ENCODE measurements around the gene MAN2A1. TPM values are rescaled to one million over a fixed set of nuclear protein-coding genes. Genes with fewer than 3 reads are reported as not detected.

Gene MAN2A1
- total and polyA plus RNA-seq, 7 experiments from 2014 or later = 24.9 to 107 (median 56.4) TPM

- no peaks in the 10 kb centered on the region for H3K4me1 ChIP-seq (ENCODE audit: control insufficient read depth in 2 of 2, insufficient read depth in 2 of 2, low read length in 2 of 2)
- H3K4me3 ChIP-seq (ENCODE audit: low read length) = no peak overlapping the region
- H3K36me3 ChIP-seq (ENCODE audit: control insufficient read depth in 2 of 3, insufficient read depth in 3 of 3, low read length in 3 of 3) = peaks cover 5 to 32% (median 8%) of the 10 kb centered on the region in 3 experiments
- ATAC-seq = no peak
- no peak overlapping the region for H3K27ac ChIP-seq (ENCODE audit: low read depth, low read length)
- CTCF ChIA-PET = no interaction called here
- Mint-ChIP-seq H3K4me3 (no peak overlapping the region), H3K36me3 (peaks cover 16 to 73% (median 59%) of the 10 kb centered on the region in 5 donors), H3K27me3 (no peaks in the 10 kb centered on the region), H3K9me3 (peaks cover 0 to 4% (median 0%) of the 10 kb centered on the region in 11 donors), H3K4me1 (peaks cover 0 to 40% (median 26%) of the 10 kb centered on the region in 7 donors), H3K27ac (peak overlapping the region in 2 of 9 donors; percentile 19 to 48)
- intact Hi-C loops (cut with micrococcal nuclease) = no loop called here
- H3K9me3 ChIP-seq (ENCODE audit: control insufficient read depth in 2 of 3, low read length in 3 of 3) = no peaks in the 10 kb centered on the region
- POLR2A ChIA-PET = interaction anchor here (0.6 to 1.4 kb wide), 3 partner anchors 10 to 81 kb away, joined by 3 to 5 read pairs (median 4); no protein-coding TSS in a partner anchor
- H3K27me3 ChIP-seq (ENCODE audit: control insufficient read depth in 2 of 2, insufficient read depth in 2 of 2, low read length in 2 of 2) = no peaks in the 10 kb centered on the region
- no peak for DNase-seq
Observed at GRCh38 chr5:109769597-109770291, 80.0 kb downstream of the MAN2A1 start.

DNA sequence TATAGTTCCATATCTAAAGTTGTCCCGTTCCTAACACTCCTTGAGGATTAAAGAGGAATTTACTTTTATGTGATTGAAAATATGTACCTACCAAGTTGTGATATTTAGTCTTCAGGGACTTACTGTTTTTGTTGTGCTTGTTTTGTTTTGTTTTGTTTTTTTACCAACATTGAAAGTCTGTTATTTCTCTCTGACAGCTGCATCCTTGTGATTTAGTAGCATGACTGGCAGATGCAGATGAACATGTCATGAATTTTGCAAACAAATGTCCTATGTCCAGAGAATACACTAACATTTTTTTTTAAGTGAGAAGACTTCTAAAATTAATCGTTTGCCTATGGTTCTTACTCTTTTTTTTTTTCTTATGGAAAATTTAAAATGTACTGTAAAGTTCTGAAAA, 85.4 kb downstream of the MAN2A1 start:
- Mint-ChIP-seq H3K27ac (peak overlapping the region in 1 of 9 donors; percentile 9), H3K4me3 (no peak overlapping the region), H3K36me3 (peaks cover 8 to 60% (median 59%) of the 10 kb centered on the region in 5 donors), H3K9me3 (no peaks in the 10 kb centered on the region), H3K4me1 (peaks cover 0 to 46% (median 20%) of the 10 kb centered on the region in 7 donors), H3K27me3 (no peaks in the 10 kb centered on the region)
- H3K9me3 ChIP-seq (ENCODE audit: control insufficient read depth in 2 of 3, low read length in 3 of 3) = no peaks in the 10 kb centered on the region
- intact Hi-C loops (cut with micrococcal nuclease) = loop anchor here in 1 of 2 donors (2.0 kb wide), 1 partner anchor 14 kb away; no protein-coding TSS in a partner anchor
- H3K4me3 ChIP-seq (ENCODE audit: low read length) = no peak overlapping the region
- POLR2A ChIA-PET = interaction anchor here (0.7 kb wide), 1 partner anchor 82 kb away, joined by 3 read pairs; no protein-coding TSS in a partner anchor
- CTCF ChIA-PET = no interaction called here
- H3K4me1 ChIP-seq (ENCODE audit: control insufficient read depth in 2 of 2, insufficient read depth in 2 of 2, low read length in 2 of 2) = no peaks in the 10 kb centered on the region
- no peaks in the 10 kb centered on the region for H3K27me3 ChIP-seq (ENCODE audit: control insufficient read depth in 2 of 2, insufficient read depth in 2 of 2, low read length in 2 of 2)
- DNase-seq = no peak
- H3K27ac ChIP-seq (ENCODE audit: low read depth, low read length) = no peak overlapping the region
- peaks cover 0 to 14% (median 6%) of the 10 kb centered on the region in 3 experiments for H3K36me3 ChIP-seq (ENCODE audit: control insufficient read depth in 2 of 3, insufficient read depth in 3 of 3, low read length in 3 of 3)
- ATAC-seq = no peak

- no peak overlapping the region for H3K27ac Mint-ChIP-seq
- DNase-seq (no peak), ATAC-seq (no peak)
- Histone ChIP-seq H3K4me1 (ENCODE audit: control insufficient read depth in 2 of 2, insufficient read depth in 2 of 2, low read length in 2 of 2) (no peaks in the 10 kb centered on the region), H3K27me3 (ENCODE audit: control insufficient read depth in 2 of 2, insufficient read depth in 2 of 2, low read length in 2 of 2) (no peaks in the 10 kb centered on the region), H3K9me3 (ENCODE audit: control insufficient read depth in 2 of 3, low read length in 3 of 3) (no peaks in the 10 kb centered on the region), H3K27ac (ENCODE audit: low read depth, low read length) (no peak overlapping the region), H3K4me3 (ENCODE audit: low read length) (no peak overlapping the region), H3K36me3 (ENCODE audit: control insufficient read depth in 2 of 3, insufficient read depth in 3 of 3, low read length in 3 of 3) (no peaks in the 10 kb centered on the region)
- peaks cover 1 to 42% (median 16%) of the 10 kb centered on the region in 7 donors for H3K4me1 Mint-ChIP-seq
- intact Hi-C loops (cut with micrococcal nuclease) = no loop called here
- H3K27me3 Mint-ChIP-seq = no peaks in the 10 kb centered on the region
- ChIA-PET POLR2A (interaction anchor here (1.6 kb wide), 1 partner anchor 9 kb away, joined by 5 read pairs; no protein-coding TSS in a partner anchor), CTCF (interaction anchor here (0.6 kb wide), 1 partner anchor 114 kb away, joined by 4 read pairs; no protein-coding TSS in a partner anchor)
- H3K9me3 Mint-ChIP-seq = no peaks in the 10 kb centered on the region
- peaks cover 8 to 55% (median 51%) of the 10 kb centered on the region in 5 donors for H3K36me3 Mint-ChIP-seq
- no peak overlapping the region for H3K4me3 Mint-ChIP-seq
Observed at GRCh38 chr5:109779036-109779735, 89.5 kb downstream of the MAN2A1 start.

- H3K4me1 ChIP-seq (ENCODE audit: control insufficient read depth in 2 of 2, insufficient read depth in 2 of 2, low read length in 2 of 2) = no peaks in the 10 kb centered on the region
- H3K27ac ChIP-seq (ENCODE audit: low read depth, low read length) = no peak overlapping the region
- CTCF ChIA-PET = no interaction called here
- H3K9me3 ChIP-seq (ENCODE audit: control insufficient read depth in 2 of 3, low read length in 3 of 3) = no peaks in the 10 kb centered on the region
- ATAC-seq = no peak
- Mint-ChIP-seq H3K9me3 (no peaks in the 10 kb centered on the region), H3K27me3 (no peaks in the 10 kb centered on the region), H3K36me3 (peaks cover 18 to 68% (median 59%) of the 10 kb centered on the region in 5 donors), H3K4me3 (no peak overlapping the region), H3K27ac (no peak overlapping the region), H3K4me1 (peaks cover 0 to 32% (median 6%) of the 10 kb centered on the region in 7 donors)
- intact Hi-C loops (cut with micrococcal nuclease) = no loop called here
- DNase-seq = no peak
- peaks cover 0 to 5% (median 0%) of the 10 kb centered on the region in 3 experiments for H3K36me3 ChIP-seq (ENCODE audit: control insufficient read depth in 2 of 3, insufficient read depth in 3 of 3, low read length in 3 of 3)
- H3K27me3 ChIP-seq (ENCODE audit: control insufficient read depth in 2 of 2, insufficient read depth in 2 of 2, low read length in 2 of 2) = no peaks in the 10 kb centered on the region
- H3K4me3 ChIP-seq (ENCODE audit: low read length) = no peak overlapping the region
- POLR2A ChIA-PET = interaction anchor here (0.6 kb wide), 1 partner anchor 70 kb away, joined by 3 read pairs; no protein-coding TSS in a partner anchor
Observed at GRCh38 chr5:109784687-109785086, 95.0 kb downstream of the MAN2A1 start.

- no peaks in the 10 kb centered on the region for H3K9me3 Mint-ChIP-seq
- CTCF ChIA-PET = no interaction called here
- DNase-seq = no peak
- Histone ChIP-seq H3K4me1 (ENCODE audit: control insufficient read depth in 2 of 2, insufficient read depth in 2 of 2, low read length in 2 of 2) (no peaks in the 10 kb centered on the region), H3K36me3 (ENCODE audit: control insufficient read depth in 2 of 3, insufficient read depth in 3 of 3, low read length in 3 of 3) (peaks cover 0 to 5% (median 0%) of the 10 kb centered on the region in 3 experiments), H3K9me3 (ENCODE audit: control insufficient read depth in 2 of 3, low read length in 3 of 3) (no peaks in the 10 kb centered on the region), H3K4me3 (ENCODE audit: low read length) (no peak overlapping the region), H3K27me3 (ENCODE audit: control insufficient read depth in 2 of 2, insufficient read depth in 2 of 2, low read length in 2 of 2) (no peaks in the 10 kb centered on the region), H3K27ac (ENCODE audit: low read depth, low read length) (no peak overlapping the region)
- peaks cover 0 to 23% (median 6%) of the 10 kb centered on the region in 7 donors for H3K4me1 Mint-ChIP-seq
- H3K36me3 Mint-ChIP-seq = peaks cover 13 to 67% (median 61%) of the 10 kb centered on the region in 5 donors
- intact Hi-C loops (cut with micrococcal nuclease) = no loop called here
- no peaks in the 10 kb centered on the region for H3K27me3 Mint-ChIP-seq
- no peak overlapping the region for H3K4me3 Mint-ChIP-seq
- H3K27ac Mint-ChIP-seq = no peak overlapping the region
- ATAC-seq = no peak
- POLR2A ChIA-PET = interaction anchor here (0.7 kb wide), 1 partner anchor 31 kb away, joined by 3 read pairs; no protein-coding TSS in a partner anchor
Observed at GRCh38 chr5:109786206-109786855, 96.6 kb downstream of the MAN2A1 start.

- DNase-seq (no peak), ATAC-seq (no peak)
- CTCF ChIA-PET = interaction anchor here (0.6 to 0.8 kb wide), 3 partner anchors 16 to 97 kb away, joined by 3 read pairs; no protein-coding TSS in a partner anchor
- peaks cover 0 to 6% (median 0%) of the 10 kb centered on the region in 11 donors for H3K9me3 Mint-ChIP-seq
- H3K4me1 Mint-ChIP-seq = peaks cover 3 to 29% (median 6%) of the 10 kb centered on the region in 7 donors
- H3K27me3 Mint-ChIP-seq = no peaks in the 10 kb centered on the region
- no peak overlapping the region for H3K27ac ChIP-seq (ENCODE audit: low read depth, low read length)
- no peak overlapping the region for H3K4me3 Mint-ChIP-seq
- peak overlapping the region in 3 of 9 donors; percentile 3 to 54 (median 9) for H3K27ac Mint-ChIP-seq
- H3K27me3 ChIP-seq (ENCODE audit: control insufficient read depth in 2 of 2, insufficient read depth in 2 of 2, low read length in 2 of 2) = no peaks in the 10 kb centered on the region
- intact Hi-C loops (cut with micrococcal nuclease) = loop anchor here in 1 of 2 donors (2.0 kb wide), 1 partner anchor 14 kb away; no protein-coding TSS in a partner anchor
- POLR2A ChIA-PET = interaction anchor here (0.6 kb wide), 1 partner anchor 33 kb away, joined by 3 read pairs; no protein-coding TSS in a partner anchor
- no peak overlapping the region for H3K4me3 ChIP-seq (ENCODE audit: low read length)
- peaks cover 18 to 71% (median 67%) of the 10 kb centered on the region in 5 donors for H3K36me3 Mint-ChIP-seq
- no peaks in the 10 kb centered on the region for H3K9me3 ChIP-seq (ENCODE audit: control insufficient read depth in 2 of 3, low read length in 3 of 3)
- peaks cover 0 to 13% (median 0%) of the 10 kb centered on the region in 3 experiments for H3K36me3 ChIP-seq (ENCODE audit: control insufficient read depth in 2 of 3, insufficient read depth in 3 of 3, low read length in 3 of 3)
- H3K4me1 ChIP-seq (ENCODE audit: control insufficient read depth in 2 of 2, insufficient read depth in 2 of 2, low read length in 2 of 2) = no peaks in the 10 kb centered on the region
Observed at GRCh38 chr5:109788596-109788995, 98.9 kb downstream of the MAN2A1 start.

Measured in naive thymus-derived CD4-positive, alpha-beta T cell (primary cell).